PFSK-1 (cell line): ENCODE data around the gene E2F4.

ENCODE experiments used
- FOXP2 ChIP-seq: optimal IDR thresholded peaks from 2 replicates; pipeline ENCODE3; 2011; ENCODE audit warnings: borderline replicate concordance, control low read depth, inconsistent platforms; ENCODE audit not compliant: insufficient read depth; ENCODE audit errors: extremely low read length, extremely low read depth
- POLR2AphosphoS5 ChIP-seq: IDR thresholded peaks from 2 replicates; pipeline ENCODE4 v1.6.1; 2012; ENCODE audit warnings: low read depth, mild to moderate bottlenecking, control low read depth, low read length, moderate library complexity
- REST ChIP-seq, 2 experiments: IDR thresholded peaks; 2 replicates each; pipeline versions ENCODE4 v1.6.1 to v1.8.0; 2011 to 2012; ENCODE audit warnings: low read depth in 2 of 2, low read length in 2 of 2, control low read depth in 1 of 2, inconsistent platforms in 1 of 2, mild to moderate bottlenecking in 1 of 2, moderate library complexity in 1 of 2; ENCODE audit not compliant: insufficient read depth in 1 of 2
- SIN3A ChIP-seq: IDR thresholded peaks from 2 replicates; pipeline ENCODE4 v1.6.1; 2012; ENCODE audit warnings: mild to moderate bottlenecking, low read length, moderate library complexity, borderline replicate concordance; ENCODE audit not compliant: insufficient read depth
- TAF1 ChIP-seq: IDR thresholded peaks from 2 replicates; pipeline ENCODE4 v1.6.1; 2012; ENCODE audit warnings: low read length, control low read depth, borderline replicate concordance; ENCODE audit not compliant: insufficient read depth

Gene E2F4

GRCh38 chr16:67184995-67185650, 6.8 kb upstream of the E2F4 start:
- TF ChIP-seq TAF1 (no peak), POLR2AphosphoS5 (no peak), FOXP2 (no peak), SIN3A (peak; percentile 98), REST (IDR thresholded peaks at IDR 0.05; ENCODE audit: insufficient read depth in 1 of 2, low read depth in 2 of 2, low read length in 2 of 2) (peak; percentile 99)

GRCh38 chr16:67185651-67186134, 6.3 kb upstream of the E2F4 start:
- TF ChIP-seq FOXP2: no peak
- no peak for TF ChIP-seq SIN3A
- TF ChIP-seq POLR2AphosphoS5: no peak
- no peak for TF ChIP-seq TAF1
- TF ChIP-seq REST (IDR thresholded peaks at IDR 0.05; ENCODE audit: insufficient read depth in 1 of 2, low read depth in 2 of 2, low read length in 2 of 2): no peak

- no peak for TF ChIP-seq FOXP2
- no peak for TF ChIP-seq TAF1
- TF ChIP-seq SIN3A: no peak
- no peak for TF ChIP-seq POLR2AphosphoS5
- TF ChIP-seq REST (IDR thresholded peaks at IDR 0.05; ENCODE audit: insufficient read depth in 1 of 2, low read depth in 2 of 2, low read length in 2 of 2): no peak
Observed at GRCh38 chr16:67186550-67186950, 5.4 kb upstream of the E2F4 start.

GRCh38 chr16:67187175-67187890, 4.6 kb upstream of the E2F4 start:
- TF ChIP-seq FOXP2: no peak
- no peak for TF ChIP-seq POLR2AphosphoS5
- TF ChIP-seq SIN3A: no peak
- TF ChIP-seq TAF1: no peak

- TF ChIP-seq REST (IDR thresholded peaks at IDR 0.05; ENCODE audit: insufficient read depth in 1 of 2, low read depth in 2 of 2, low read length in 2 of 2) (no peak), TAF1 (no peak), FOXP2 (no peak), SIN3A (no peak), POLR2AphosphoS5 (no peak)
Observed at GRCh38 chr16:67188323-67188722, 3.6 kb upstream of the E2F4 start.
